ENCODE results near the gene IDH3G.
"Not testable (repeated sequence)": the region's sequence is repeated elsewhere in the genome, so short reads cannot be mapped to it uniquely, and the experiment has no call there.

IDH3G gene

GRCh38 chrX:153762626-153763173 lies 31.5 kb downstream of the IDH3G start:
- no peak for DNase-seq (ENCODE audit: low read depth)

DNA sequence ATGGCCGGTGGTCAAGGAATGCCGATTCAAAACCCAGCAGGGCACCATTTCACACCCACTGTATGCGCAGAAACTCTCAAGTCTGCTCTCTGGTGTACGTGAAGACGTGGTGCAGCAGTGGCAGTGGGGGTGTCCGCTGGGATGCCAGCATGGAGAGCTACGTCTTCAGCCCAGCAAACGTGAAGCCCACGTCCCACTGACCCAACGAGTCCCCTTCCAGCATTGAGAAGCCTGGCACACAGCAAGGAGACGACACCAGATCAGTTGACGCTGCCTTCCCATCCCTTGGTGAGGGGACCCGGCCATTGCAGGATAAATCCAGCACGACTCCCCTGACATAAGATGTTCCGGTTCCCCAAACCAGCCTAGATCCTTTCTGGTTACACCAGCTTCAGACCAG lies 32.3 kb downstream of the IDH3G start:
- no peak for DNase-seq (ENCODE audit: low read depth)

- no peak for DNase-seq (ENCODE audit: low read depth)
Measured at GRCh38 chrX:153755136-153755535, 39.0 kb downstream of the IDH3G start.

DNA sequence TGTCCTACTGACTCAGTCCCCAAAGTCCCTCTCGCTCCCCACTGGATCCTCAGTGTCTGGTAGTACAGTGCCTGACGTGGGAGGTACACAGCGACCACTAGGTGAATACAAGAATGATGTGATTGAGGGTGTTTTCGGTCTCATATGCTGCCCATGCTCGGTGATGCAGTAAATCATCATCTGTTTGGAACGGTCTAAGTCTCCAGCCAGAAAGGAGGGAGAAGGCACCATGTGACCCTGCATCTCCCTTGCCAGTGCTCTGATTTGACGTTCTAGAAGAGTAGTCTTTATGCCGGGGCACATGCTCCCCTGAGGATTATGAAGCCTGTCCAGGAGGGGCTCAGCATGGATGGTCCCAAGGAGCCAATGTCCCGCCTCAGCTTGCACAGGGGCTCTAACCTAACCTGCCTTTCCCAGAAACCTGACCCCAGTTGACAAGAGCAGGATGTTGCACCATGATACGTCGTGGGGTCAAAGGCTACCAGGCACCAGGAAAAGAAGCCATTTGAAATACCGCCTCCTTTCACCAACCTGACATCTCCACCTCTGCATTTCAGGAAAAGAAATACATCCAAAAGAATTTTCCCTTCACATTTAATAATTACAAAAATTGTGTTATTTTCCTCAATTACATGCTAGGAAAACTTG lies 43.9 kb downstream of the IDH3G start:
- DNase-seq (ENCODE audit: low read depth): no peak

DNA sequence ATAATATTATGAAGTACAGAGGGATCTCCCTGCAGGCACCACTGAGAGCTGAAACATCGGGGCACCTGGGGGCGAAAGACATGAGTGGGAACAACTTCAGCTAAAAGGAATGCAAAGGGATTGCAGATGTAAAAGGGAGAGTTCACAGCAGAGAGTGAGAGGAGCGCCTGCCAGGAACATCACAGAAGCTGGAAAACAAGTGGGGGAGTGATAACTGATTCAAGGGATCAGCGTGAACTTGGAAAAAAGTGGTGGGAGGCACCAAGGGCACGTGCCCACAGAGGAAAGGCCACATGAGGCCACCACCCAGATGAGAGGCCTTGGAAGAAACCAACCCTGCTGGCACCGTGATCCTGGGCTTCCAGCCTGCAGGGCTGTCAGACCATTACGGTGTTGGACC lies 45.2 kb downstream of the IDH3G start:
- DNase-seq (ENCODE audit: low read depth): not testable (repeated sequence)

DNA sequence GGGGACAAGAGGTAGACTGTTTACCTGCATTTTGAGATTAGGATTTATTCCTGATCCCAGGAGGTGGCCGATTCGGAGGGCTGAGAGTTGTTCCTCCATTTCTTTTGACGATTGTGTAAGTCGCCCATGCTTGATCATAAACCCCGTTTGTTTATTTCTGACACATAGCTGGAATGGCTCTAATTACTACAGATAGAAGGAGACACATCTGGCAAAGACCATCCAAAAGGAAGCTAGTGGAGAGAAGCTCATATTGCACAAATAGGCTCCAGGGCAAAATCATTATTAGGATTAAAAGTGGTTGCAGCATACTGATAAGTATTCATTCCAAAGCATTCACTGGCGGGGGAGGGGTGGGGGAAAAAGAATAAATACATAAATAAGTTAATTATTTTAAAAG lies 47.2 kb downstream of the IDH3G start:
- DNase-seq (ENCODE audit: low read depth): not testable (repeated sequence)

- no peak for DNase-seq (ENCODE audit: low read depth)
Measured at GRCh38 chrX:153746359-153746758, 47.8 kb downstream of the IDH3G start.

- not testable (repeated sequence) for DNase-seq (ENCODE audit: low read depth)
Measured at GRCh38 chrX:153745067-153745433, 49.1 kb downstream of the IDH3G start.

- no peak for DNase-seq (ENCODE audit: low read depth)
Measured at GRCh38 chrX:153744210-153745066, 49.7 kb downstream of the IDH3G start.

DNA sequence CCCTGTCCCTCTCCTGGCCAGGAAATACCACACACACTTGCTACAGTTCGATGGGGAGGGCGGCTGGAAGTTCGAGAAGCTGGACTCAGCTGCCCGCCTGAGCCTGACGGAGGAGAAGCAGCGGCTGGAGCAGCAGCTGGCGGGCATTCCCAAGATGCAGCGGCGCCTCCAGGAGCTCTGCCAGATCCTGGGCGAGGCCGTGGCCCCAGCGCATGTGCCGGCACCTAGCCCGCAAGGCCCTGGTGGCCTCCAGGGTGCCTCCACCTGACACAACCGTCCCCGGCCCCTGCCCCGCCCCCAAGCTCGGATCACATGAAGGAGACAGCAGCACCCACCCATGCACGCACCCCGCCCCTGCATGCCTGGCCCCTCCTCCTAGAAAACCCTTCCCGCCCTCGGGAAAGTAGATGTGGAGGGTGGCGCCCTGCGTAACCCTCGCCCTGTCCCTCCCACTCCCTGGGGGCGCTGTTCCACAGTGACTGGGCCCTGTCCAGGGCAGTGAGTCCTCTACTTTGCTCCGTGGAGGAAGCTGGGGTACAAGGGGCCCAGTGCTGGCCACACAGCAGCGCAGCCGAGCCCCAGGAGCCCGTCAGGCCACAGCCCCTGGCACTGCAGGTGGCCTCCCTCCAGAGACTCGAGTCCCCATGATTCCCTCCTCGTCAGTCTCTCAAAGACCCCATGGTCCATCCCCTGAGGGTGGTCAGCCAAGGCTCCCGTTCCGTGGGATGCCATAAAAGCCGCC lies 50.5 kb downstream of the IDH3G start:
- not testable (repeated sequence) for DNase-seq (ENCODE audit: low read depth)

GRCh38 chrX:153742796-153743467 lies 51.2 kb downstream of the IDH3G start:
- DNase-seq (ENCODE audit: low read depth): not testable (repeated sequence)

DNA sequence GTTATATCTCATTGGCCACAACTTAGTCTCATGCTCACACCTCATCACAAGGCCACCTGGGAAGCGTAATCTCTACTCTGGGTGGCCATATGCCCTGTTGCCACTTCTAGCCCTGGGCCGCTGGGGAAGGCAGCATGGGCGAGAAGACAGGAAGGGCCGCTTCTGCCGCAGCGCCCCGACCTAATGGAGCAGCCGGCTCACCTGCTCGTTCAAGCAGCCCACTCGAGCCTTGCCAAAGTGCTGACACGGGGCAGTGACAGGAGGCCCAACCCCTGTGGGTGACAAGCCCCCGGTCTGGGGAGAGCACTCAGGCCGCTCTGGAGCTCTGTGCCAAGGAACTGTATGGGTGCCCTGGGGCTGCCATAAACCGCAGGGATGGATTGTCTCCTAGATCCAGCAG lies 52.1 kb downstream of the IDH3G start:
- DNase-seq (ENCODE audit: low read depth): not testable (repeated sequence)

- no peak for DNase-seq (ENCODE audit: low read depth)
Measured at GRCh38 chrX:153741446-153741845, 52.7 kb downstream of the IDH3G start.

DNA sequence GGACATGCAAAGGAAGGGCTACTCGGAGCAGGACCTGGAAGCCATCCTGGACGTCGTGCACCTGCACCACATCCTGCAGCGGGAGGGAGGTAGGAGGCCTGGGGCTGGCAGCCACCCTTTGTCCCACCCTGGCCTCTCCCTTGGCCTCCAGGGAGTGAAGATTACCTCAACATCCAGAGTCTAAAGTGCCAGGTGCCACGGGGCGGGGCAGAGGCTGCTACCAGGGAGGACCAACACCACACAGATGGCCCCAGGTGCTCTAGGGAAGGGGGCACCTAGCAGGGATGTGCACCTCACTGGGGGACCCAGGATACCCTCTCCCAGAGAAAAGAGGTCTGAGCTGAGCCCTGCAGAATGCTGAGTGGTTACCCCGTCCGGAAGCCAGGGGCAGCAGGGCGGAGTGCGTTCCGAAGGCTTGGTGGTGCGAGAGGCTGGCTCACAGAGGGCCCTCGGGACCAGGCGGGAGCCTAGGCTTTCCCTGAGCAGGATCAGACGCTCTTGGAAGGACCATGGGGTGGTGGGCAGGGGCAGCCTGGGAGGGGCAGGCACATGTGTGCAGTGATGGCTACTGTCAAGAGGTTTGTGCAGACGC lies 53.4 kb downstream of the IDH3G start:
- no peak for DNase-seq (ENCODE audit: low read depth)

- DNase-seq (ENCODE audit: low read depth): no peak
Measured at GRCh38 chrX:153739754-153740486, 54.3 kb downstream of the IDH3G start.

DNA sequence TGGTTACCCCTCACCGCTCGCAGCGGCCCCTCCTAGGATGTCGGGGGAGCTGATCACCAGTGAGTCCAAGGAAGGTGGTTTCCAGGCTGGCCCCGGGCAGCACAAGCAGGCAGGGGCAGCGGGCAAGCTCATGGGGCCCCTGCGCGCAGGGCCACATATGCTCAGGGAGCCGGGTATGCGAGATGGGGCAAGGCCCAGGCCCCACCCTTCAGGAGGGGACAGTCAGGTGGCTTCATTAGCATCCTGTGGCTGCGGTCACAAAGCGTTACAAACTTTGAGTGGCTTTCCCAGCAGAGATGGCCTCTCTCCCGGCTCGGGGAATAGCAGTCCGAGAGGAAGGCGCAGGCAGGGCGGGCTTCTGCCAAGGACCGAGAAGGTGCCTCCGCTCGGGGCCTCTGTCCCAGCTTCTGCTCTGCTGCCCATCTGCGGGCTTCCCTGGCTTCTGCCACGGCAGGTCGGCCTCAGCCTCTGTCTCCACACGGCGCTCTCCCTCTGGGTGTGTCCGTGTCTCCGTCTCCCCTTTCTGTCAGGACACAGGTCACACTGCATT lies 56.0 kb downstream of the IDH3G start:
- no peak for DNase-seq (ENCODE audit: low read depth)

DNA sequence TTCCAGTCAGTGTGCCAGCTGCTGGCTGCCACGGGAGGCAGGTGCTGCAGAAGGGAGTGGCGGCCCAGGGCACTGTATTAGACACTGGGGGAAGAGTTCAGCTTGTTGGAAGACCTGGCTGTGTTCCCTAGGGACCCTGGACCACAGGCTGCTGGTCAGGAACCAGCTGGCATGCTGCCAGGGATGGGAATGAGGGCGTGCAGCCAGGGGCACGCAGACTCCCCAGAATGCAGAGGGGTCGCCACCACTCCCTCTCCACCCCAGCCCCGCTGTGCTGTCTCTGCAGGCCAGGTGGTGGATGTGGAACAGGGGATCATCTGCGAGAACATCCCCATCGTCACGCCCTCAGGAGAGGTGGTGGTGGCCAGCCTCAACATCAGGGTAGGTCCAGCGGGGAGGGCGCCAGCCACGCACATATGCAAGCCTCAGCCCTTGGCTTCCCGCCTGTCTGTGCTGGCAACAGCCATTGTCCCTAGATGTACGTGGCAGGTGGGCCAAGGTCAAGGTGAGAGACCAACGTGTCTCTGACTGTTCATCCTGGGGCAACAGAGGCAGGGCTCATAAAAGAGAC lies 57.2 kb downstream of the IDH3G start:
- no peak for DNase-seq (ENCODE audit: low read depth)

GRCh38 chrX:153736071-153736820 lies 57.9 kb downstream of the IDH3G start:
- no peak for DNase-seq (ENCODE audit: low read depth)
